ENCODE data around the gene LRRC63.

DNA sequence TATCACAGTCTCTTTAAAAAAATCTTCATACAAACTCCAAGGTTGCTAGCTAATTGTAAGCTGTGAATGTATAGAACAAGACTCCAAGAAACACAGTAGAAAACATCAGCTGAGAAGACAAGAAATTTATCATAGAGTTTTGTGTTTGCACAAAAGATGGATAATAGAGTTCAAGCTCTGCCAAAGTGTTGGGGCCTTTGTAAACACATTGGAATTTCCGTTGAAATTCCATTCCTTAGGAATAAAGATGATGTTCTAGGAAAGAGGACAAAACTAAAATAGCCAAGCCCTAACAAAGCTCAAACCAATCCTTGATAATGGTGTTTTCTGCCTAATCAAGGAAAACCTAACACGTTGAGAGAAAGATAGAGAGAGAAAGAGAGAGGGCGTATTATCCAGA is 20.6 kb downstream of the LRRC63 start:
- TF ChIP-seq EZH2 (IDR thresholded peaks at IDR 0.05) (no peak), CTCF (IDR thresholded peaks at IDR 0.05 in 2 of 3, conservative IDR thresholded peaks at IDR 0.05 in 1 of 3; ENCODE audit: borderline replicate concordance in 1 of 3, insufficient read depth in 1 of 3, low read depth in 2 of 3, low read length in 2 of 3) (no peak), POLR2A (IDR thresholded peaks at IDR 0.05; ENCODE audit: borderline replicate concordance, extremely low read depth, insufficient read depth, insufficient read length) (no peak), ZNF274 (IDR thresholded peaks at IDR 0.05; ENCODE audit: low read depth, low read length) (no peak), SP1 (IDR thresholded peaks at IDR 0.05; ENCODE audit: low read depth) (no peak), RAD21 (IDR thresholded peaks at IDR 0.05; ENCODE audit: low read depth) (no peak), ZBTB33 (IDR thresholded peaks at IDR 0.05; ENCODE audit: extremely low read depth, insufficient replicate concordance, low read length) (no peak), POLR2AphosphoS5 (IDR thresholded peaks at IDR 0.05; ENCODE audit: low read depth, low read length) (no peak)
- TF ChIP-seq, protein P1, sequence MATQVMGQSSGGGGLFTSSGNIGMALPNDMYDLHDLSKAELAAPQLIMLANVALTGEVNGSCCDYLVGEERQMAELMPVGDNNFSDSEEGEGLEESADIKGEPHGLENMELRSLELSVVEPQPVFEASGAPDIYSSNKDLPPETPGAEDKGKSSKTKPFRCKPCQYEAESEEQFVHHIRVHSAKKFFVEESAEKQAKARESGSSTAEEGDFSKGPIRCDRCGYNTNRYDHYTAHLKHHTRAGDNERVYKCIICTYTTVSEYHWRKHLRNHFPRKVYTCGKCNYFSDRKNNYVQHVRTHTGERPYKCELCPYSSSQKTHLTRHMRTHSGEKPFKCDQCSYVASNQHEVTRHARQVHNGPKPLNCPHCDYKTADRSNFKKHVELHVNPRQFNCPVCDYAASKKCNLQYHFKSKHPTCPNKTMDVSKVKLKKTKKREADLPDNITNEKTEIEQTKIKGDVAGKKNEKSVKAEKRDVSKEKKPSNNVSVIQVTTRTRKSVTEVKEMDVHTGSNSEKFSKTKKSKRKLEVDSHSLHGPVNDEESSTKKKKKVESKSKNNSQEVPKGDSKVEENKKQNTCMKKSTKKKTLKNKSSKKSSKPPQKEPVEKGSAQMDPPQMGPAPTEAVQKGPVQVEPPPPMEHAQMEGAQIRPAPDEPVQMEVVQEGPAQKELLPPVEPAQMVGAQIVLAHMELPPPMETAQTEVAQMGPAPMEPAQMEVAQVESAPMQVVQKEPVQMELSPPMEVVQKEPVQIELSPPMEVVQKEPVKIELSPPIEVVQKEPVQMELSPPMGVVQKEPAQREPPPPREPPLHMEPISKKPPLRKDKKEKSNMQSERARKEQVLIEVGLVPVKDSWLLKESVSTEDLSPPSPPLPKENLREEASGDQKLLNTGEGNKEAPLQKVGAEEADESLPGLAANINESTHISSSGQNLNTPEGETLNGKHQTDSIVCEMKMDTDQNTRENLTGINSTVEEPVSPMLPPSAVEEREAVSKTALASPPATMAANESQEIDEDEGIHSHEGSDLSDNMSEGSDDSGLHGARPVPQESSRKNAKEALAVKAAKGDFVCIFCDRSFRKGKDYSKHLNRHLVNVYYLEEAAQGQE (IDR thresholded peaks at IDR 0.05; ENCODE audit: low read depth) = no peak

Data from HCT116 (cell line).